ENCODE results near the gene FUT6. TPM values are rescaled to one million over a fixed set of nuclear protein-coding genes. Genes with fewer than 3 reads are reported as not detected.
"Not testable (repeated sequence)": the region's sequence is repeated elsewhere in the genome, so short reads cannot be mapped to it uniquely, and the experiment has no call there.

The FUT6 gene
- total and polyA plus RNA-seq, 2 experiments from 2014 or later: not detected

- no peak within 1 kb of the TSS for H3K27ac ChIP-seq
- H3F3A ChIP-seq (ENCODE audit: insufficient read depth): no peaks in the 10 kb centered on the region
- WGBS, 2 experiments (ENCODE audit: low coverage in 1 of 2, low lambda C conversion rate in 2 of 2, missing lambda C conversion rate in 2 of 2): 94 to 95% methylated on average over 14 to 15 of the region's 15 CpGs
- no peak within 1 kb of the TSS for H3K4me3 ChIP-seq
- H3K4me1 ChIP-seq (ENCODE audit: insufficient read depth): no peaks in the 10 kb centered on the region
- no peak within 1 kb of the TSS for H3K9ac ChIP-seq
- no peaks in the 10 kb centered on the region for H3K9me3 ChIP-seq (ENCODE audit: low read depth)
- DNase-seq: no peak
- peaks cover 6% of the 10 kb centered on the region; the same call in 1 of the 2 replicates for H3K36me3 ChIP-seq (ENCODE audit: low read depth)
- peaks cover 8% of the 10 kb centered on the region for H3K79me2 ChIP-seq (ENCODE audit: insufficient read depth)
- no peaks in the 10 kb centered on the region for H3K9me2 ChIP-seq (ENCODE audit: insufficient read depth)
- H2AFZ ChIP-seq: no peak within 1 kb of the TSS
- TF ChIP-seq EZH2 (IDR thresholded peaks at IDR 0.05; ENCODE audit: insufficient read depth, poor library complexity, severe bottlenecking) (no peak), EZH2phosphoT487 (IDR thresholded peaks at IDR 0.05; ENCODE audit: insufficient read depth, low read depth) (no peak)
- in situ Hi-C loops (cut with MboI): no loop called here
- H4K20me1 ChIP-seq (ENCODE audit: insufficient read depth): no peaks in the 10 kb centered on the region
- H3K27me3 ChIP-seq (replicated peaks; ENCODE audit: insufficient read depth): no peaks in the 10 kb centered on the region
- H3K4me2 ChIP-seq (ENCODE audit: unreplicated experiment): no peak within 1 kb of the TSS
These were observed 54.8 kb downstream of the FUT6 start, which contains the start of gene PRR22 for GRCh38 chr19:5784581-5785147. Gene PRR22 (minus strand): TSS chr19:5784746. CDS start chr19:5784660, 86 bp downstream.

GRCh38 chr19:5782945-5783919, 56.3 kb downstream of the FUT6 start:
- Histone ChIP-seq H3K9ac (no peak overlapping the region), H3K4me1 (ENCODE audit: insufficient read depth) (no peaks in the 10 kb centered on the region), H3K4me2 (ENCODE audit: unreplicated experiment) (no peak overlapping the region), H4K20me1 (ENCODE audit: insufficient read depth) (no peaks in the 10 kb centered on the region), H3K4me3 (no peak overlapping the region), H3K27me3 (replicated peaks; ENCODE audit: insufficient read depth) (no peaks in the 10 kb centered on the region), H3K27ac (no peak overlapping the region), H3F3A (ENCODE audit: insufficient read depth) (no peaks in the 10 kb centered on the region), H3K36me3 (ENCODE audit: low read depth) (peaks cover 6% of the 10 kb centered on the region; the same call in 1 of the 2 replicates), H3K9me2 (ENCODE audit: insufficient read depth) (no peaks in the 10 kb centered on the region), H2AFZ (no peak overlapping the region), H3K79me2 (ENCODE audit: insufficient read depth) (no peaks in the 10 kb centered on the region), H3K9me3 (ENCODE audit: low read depth) (no peaks in the 10 kb centered on the region)
- 72 to 76% methylated on average over 30 to 44 of the region's 48 CpGs for WGBS, 2 experiments (ENCODE audit: low coverage in 1 of 2, low lambda C conversion rate in 2 of 2, missing lambda C conversion rate in 2 of 2)
- in situ Hi-C loops (cut with MboI): no loop called here
- DNase-seq: no peak
- TF ChIP-seq EZH2 (IDR thresholded peaks at IDR 0.05; ENCODE audit: insufficient read depth, poor library complexity, severe bottlenecking) (no peak), EZH2phosphoT487 (IDR thresholded peaks at IDR 0.05; ENCODE audit: insufficient read depth, low read depth) (no peak)

GRCh38 chr19:5782322-5782721, 57.2 kb downstream of the FUT6 start:
- Histone ChIP-seq H3K9ac (no peak overlapping the region), H4K20me1 (ENCODE audit: insufficient read depth) (no peaks in the 10 kb centered on the region), H3K36me3 (ENCODE audit: low read depth) (peaks cover 6% of the 10 kb centered on the region; the same call in 1 of the 2 replicates), H3K4me1 (ENCODE audit: insufficient read depth) (no peaks in the 10 kb centered on the region), H2AFZ (no peak overlapping the region), H3K27ac (no peak overlapping the region), H3K79me2 (ENCODE audit: insufficient read depth) (no peaks in the 10 kb centered on the region), H3K9me3 (ENCODE audit: low read depth) (no peaks in the 10 kb centered on the region), H3K4me2 (ENCODE audit: unreplicated experiment) (no peak overlapping the region), H3K9me2 (ENCODE audit: insufficient read depth) (no peaks in the 10 kb centered on the region), H3K4me3 (no peak overlapping the region), H3K27me3 (replicated peaks; ENCODE audit: insufficient read depth) (no peaks in the 10 kb centered on the region), H3F3A (ENCODE audit: insufficient read depth) (no peaks in the 10 kb centered on the region)
- WGBS, 2 experiments (ENCODE audit: low coverage in 1 of 2, low lambda C conversion rate in 2 of 2, missing lambda C conversion rate in 2 of 2): 71 to 78% methylated on average over 8 of the region's 9 CpGs
- in situ Hi-C loops (cut with MboI): no loop called here
- DNase-seq: no peak
- TF ChIP-seq EZH2 (IDR thresholded peaks at IDR 0.05; ENCODE audit: insufficient read depth, poor library complexity, severe bottlenecking) (no peak), EZH2phosphoT487 (IDR thresholded peaks at IDR 0.05; ENCODE audit: insufficient read depth, low read depth) (no peak)

DNA sequence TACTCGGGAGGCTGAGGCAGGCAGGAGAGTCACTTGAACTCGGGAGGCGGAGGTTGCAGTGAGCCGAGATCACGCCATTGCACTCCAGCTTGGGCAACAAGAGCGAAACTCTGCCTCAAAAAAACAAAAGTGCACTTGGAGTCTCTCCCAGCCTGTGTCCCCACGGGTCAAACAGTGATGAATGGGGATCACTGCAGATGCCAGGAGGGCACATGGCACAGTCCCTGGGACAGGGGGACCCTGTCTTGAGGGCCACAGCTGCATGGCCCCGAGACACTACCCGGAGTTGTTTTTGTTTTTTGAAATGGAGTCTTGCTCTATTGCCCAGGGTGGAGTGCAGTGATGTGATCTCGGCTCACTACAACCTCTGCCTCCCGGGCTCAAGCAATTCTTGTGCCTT, 58.6 kb downstream of the FUT6 start:
- H3K9me2 ChIP-seq (ENCODE audit: insufficient read depth); H3K27ac ChIP-seq; H3K9me3 ChIP-seq (ENCODE audit: low read depth); H3F3A ChIP-seq (ENCODE audit: insufficient read depth); in situ Hi-C loops (cut with MboI); H3K36me3 ChIP-seq (ENCODE audit: low read depth); H3K4me2 ChIP-seq (ENCODE audit: unreplicated experiment); H4K20me1 ChIP-seq (ENCODE audit: insufficient read depth); H3K4me3 ChIP-seq; H3K27me3 ChIP-seq (replicated peaks; ENCODE audit: insufficient read depth); H2AFZ ChIP-seq; DNase-seq; H3K9ac ChIP-seq; H3K4me1 ChIP-seq (ENCODE audit: insufficient read depth); H3K79me2 ChIP-seq (ENCODE audit: insufficient read depth): not testable (repeated sequence)
- WGBS, 2 experiments (ENCODE audit: low coverage in 1 of 2, low lambda C conversion rate in 2 of 2, missing lambda C conversion rate in 2 of 2): 85 to 86% methylated on average over 11 of the region's 11 CpGs

Other genes with a start within 250 kb of the FUT6 start
- 17.6 and 24.2 TPM in 2 replicates for gene SAFB2, start 216.9 kb downstream of the FUT6 start, total RNA-seq (2014; rRNA removed; shearing (Covaris generic))
- 32.4 and 37.2 TPM in 2 replicates for gene SAFB2, start 216.9 kb downstream of the FUT6 start, polyA plus RNA-seq (2016; fragmentation: Nextera tagmentation; extraction: Ambion mirVana)
- gene SAFB, start 216.6 kb downstream of the FUT6 start, total RNA-seq (2014; rRNA removed; shearing (Covaris generic)): 28.6 and 36.5 TPM in 2 replicates
- 49.1 and 49.4 TPM in 2 replicates for gene SAFB, start 216.6 kb downstream of the FUT6 start, polyA plus RNA-seq (2016; fragmentation: Nextera tagmentation; extraction: Ambion mirVana)
- gene MICOS13, start 159.2 kb downstream of the FUT6 start, total RNA-seq (2014; rRNA removed; shearing (Covaris generic)): 39.8 and 44.5 TPM in 2 replicates
- gene MICOS13, start 159.2 kb downstream of the FUT6 start, polyA plus RNA-seq (2016; fragmentation: Nextera tagmentation; extraction: Ambion mirVana): 147 and 157 TPM in 2 replicates
- gene HSD11B1L, start 158.7 kb downstream of the FUT6 start, total RNA-seq (2014; rRNA removed; shearing (Covaris generic)): 23.8 and 30.7 TPM in 2 replicates
- gene HSD11B1L, start 158.7 kb downstream of the FUT6 start, polyA plus RNA-seq (2016; fragmentation: Nextera tagmentation; extraction: Ambion mirVana): 10.9 and 13.4 TPM in 2 replicates
- gene RPL36, start 149.4 kb downstream of the FUT6 start, total RNA-seq (2014; rRNA removed; shearing (Covaris generic)): 503 and 678 TPM in 2 replicates
- gene RPL36, start 149.4 kb downstream of the FUT6 start, polyA plus RNA-seq (2016; fragmentation: Nextera tagmentation; extraction: Ambion mirVana): 1,118 and 1,128 TPM in 2 replicates
- 119 and 123 TPM in 2 replicates for gene LONP1, start 119.6 kb downstream of the FUT6 start, total RNA-seq (2014; rRNA removed; shearing (Covaris generic))
- gene LONP1, start 119.6 kb downstream of the FUT6 start, polyA plus RNA-seq (2016; fragmentation: Nextera tagmentation; extraction: Ambion mirVana): 73.7 and 77.5 TPM in 2 replicates
- 0.22 TPM in 1 of 2 replicates, not detected in the other for gene CATSPERD, start 119.1 kb downstream of the FUT6 start, total RNA-seq (2014; rRNA removed; shearing (Covaris generic))
- not detected in 2 replicates for gene CATSPERD, start 119.1 kb downstream of the FUT6 start, polyA plus RNA-seq (2016; fragmentation: Nextera tagmentation; extraction: Ambion mirVana)
- 0.25 TPM in 1 of 2 replicates, not detected in the other for gene PRR22, start 55.0 kb downstream of the FUT6 start, total RNA-seq (2014; rRNA removed; shearing (Covaris generic))
- gene PRR22, start 55.0 kb downstream of the FUT6 start, polyA plus RNA-seq (2016; fragmentation: Nextera tagmentation; extraction: Ambion mirVana): 0.14 and 0.19 TPM in 2 replicates
- 18.6 and 18.8 TPM in 2 replicates for gene DUS3L, start 48.5 kb downstream of the FUT6 start, total RNA-seq (2014; rRNA removed; shearing (Covaris generic))
- 15.6 and 17.1 TPM in 2 replicates for gene DUS3L, start 48.5 kb downstream of the FUT6 start, polyA plus RNA-seq (2016; fragmentation: Nextera tagmentation; extraction: Ambion mirVana)
- not detected in 2 replicates for gene NRTN, start 34.6 kb downstream of the FUT6 start, total RNA-seq (2014; rRNA removed; shearing (Covaris generic))
- gene NRTN, start 34.6 kb downstream of the FUT6 start, polyA plus RNA-seq (2016; fragmentation: Nextera tagmentation; extraction: Ambion mirVana): not detected in 2 replicates
- not detected in 2 replicates for gene FUT3, start 11.7 kb upstream of the FUT6 start, total RNA-seq (2014; rRNA removed; shearing (Covaris generic))
- not detected in 2 replicates for gene FUT3, start 11.7 kb upstream of the FUT6 start, polyA plus RNA-seq (2016; fragmentation: Nextera tagmentation; extraction: Ambion mirVana)
- not detected in 2 replicates for gene FUT5, start 30.8 kb upstream of the FUT6 start, total RNA-seq (2014; rRNA removed; shearing (Covaris generic))
- not detected in 2 replicates for gene FUT5, start 30.8 kb upstream of the FUT6 start, polyA plus RNA-seq (2016; fragmentation: Nextera tagmentation; extraction: Ambion mirVana)
- 215 and 231 TPM in 2 replicates for gene NDUFA11, start 64.1 kb upstream of the FUT6 start, total RNA-seq (2014; rRNA removed; shearing (Covaris generic))
- gene NDUFA11, start 64.1 kb upstream of the FUT6 start, polyA plus RNA-seq (2016; fragmentation: Nextera tagmentation; extraction: Ambion mirVana): 585 and 588 TPM in 2 replicates
- 3.8 and 4.4 TPM in 2 replicates for gene VMAC, start 65.2 kb upstream of the FUT6 start, total RNA-seq (2014; rRNA removed; shearing (Covaris generic))
- gene VMAC, start 65.2 kb upstream of the FUT6 start, polyA plus RNA-seq (2016; fragmentation: Nextera tagmentation; extraction: Ambion mirVana): 1.8 and 2.1 TPM in 2 replicates
- gene CAPS, start 74.6 kb upstream of the FUT6 start, total RNA-seq (2014; rRNA removed; shearing (Covaris generic)): 5.1 and 16.1 TPM in 2 replicates
- 6.7 and 7.0 TPM in 2 replicates for gene CAPS, start 74.6 kb upstream of the FUT6 start, polyA plus RNA-seq (2016; fragmentation: Nextera tagmentation; extraction: Ambion mirVana)
- gene RANBP3, start 138.4 kb upstream of the FUT6 start, total RNA-seq (2014; rRNA removed; shearing (Covaris generic)): 41.8 and 53.5 TPM in 2 replicates
- gene RANBP3, start 138.4 kb upstream of the FUT6 start, polyA plus RNA-seq (2016; fragmentation: Nextera tagmentation; extraction: Ambion mirVana): 50.0 and 51.7 TPM in 2 replicates

All from GM23248 (cell line).